ENCODE results near the gene TTC33.

DNA sequence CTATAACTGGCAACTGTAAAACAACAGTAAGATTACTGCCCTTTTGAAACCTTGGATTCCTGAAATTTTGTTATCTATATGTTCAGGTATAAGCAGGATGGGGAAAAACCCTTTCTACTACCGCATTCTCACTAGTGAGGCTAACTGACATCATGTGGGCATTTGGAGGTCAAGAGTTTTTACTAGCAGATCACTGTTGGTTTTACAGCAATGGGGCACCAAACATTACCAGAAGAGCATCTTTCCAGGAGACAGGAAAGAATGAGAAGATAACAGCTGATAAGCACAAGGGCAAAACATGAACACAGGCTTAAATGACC lies 20.9 kb upstream of the TTC33 start:
- TF ChIP-seq EP300 (IDR thresholded peaks at IDR 0.05; ENCODE audit: borderline replicate concordance) (no peak), YY1 (IDR thresholded peaks at IDR 0.05; ENCODE audit: low read depth) (no peak), CREB1 (IDR thresholded peaks at IDR 0.05; ENCODE audit: low read depth) (no peak), TCF12 (IDR thresholded peaks at IDR 0.05; ENCODE audit: low read depth) (no peak), TEAD4 (IDR thresholded peaks at IDR 0.05) (no peak), CEBPB (IDR thresholded peaks at IDR 0.05) (no peak), TAF1 (IDR thresholded peaks at IDR 0.05; ENCODE audit: low read depth) (no peak), FOXM1 (IDR thresholded peaks at IDR 0.05; ENCODE audit: borderline replicate concordance, low read depth) (no peak), RAD21 (IDR thresholded peaks at IDR 0.05; ENCODE audit: low read depth) (no peak), EGR1 (IDR thresholded peaks at IDR 0.05) (no peak), ZBTB7A (IDR thresholded peaks at IDR 0.05; ENCODE audit: low read depth) (no peak)
- TF ChIP-seq, protein P1, sequence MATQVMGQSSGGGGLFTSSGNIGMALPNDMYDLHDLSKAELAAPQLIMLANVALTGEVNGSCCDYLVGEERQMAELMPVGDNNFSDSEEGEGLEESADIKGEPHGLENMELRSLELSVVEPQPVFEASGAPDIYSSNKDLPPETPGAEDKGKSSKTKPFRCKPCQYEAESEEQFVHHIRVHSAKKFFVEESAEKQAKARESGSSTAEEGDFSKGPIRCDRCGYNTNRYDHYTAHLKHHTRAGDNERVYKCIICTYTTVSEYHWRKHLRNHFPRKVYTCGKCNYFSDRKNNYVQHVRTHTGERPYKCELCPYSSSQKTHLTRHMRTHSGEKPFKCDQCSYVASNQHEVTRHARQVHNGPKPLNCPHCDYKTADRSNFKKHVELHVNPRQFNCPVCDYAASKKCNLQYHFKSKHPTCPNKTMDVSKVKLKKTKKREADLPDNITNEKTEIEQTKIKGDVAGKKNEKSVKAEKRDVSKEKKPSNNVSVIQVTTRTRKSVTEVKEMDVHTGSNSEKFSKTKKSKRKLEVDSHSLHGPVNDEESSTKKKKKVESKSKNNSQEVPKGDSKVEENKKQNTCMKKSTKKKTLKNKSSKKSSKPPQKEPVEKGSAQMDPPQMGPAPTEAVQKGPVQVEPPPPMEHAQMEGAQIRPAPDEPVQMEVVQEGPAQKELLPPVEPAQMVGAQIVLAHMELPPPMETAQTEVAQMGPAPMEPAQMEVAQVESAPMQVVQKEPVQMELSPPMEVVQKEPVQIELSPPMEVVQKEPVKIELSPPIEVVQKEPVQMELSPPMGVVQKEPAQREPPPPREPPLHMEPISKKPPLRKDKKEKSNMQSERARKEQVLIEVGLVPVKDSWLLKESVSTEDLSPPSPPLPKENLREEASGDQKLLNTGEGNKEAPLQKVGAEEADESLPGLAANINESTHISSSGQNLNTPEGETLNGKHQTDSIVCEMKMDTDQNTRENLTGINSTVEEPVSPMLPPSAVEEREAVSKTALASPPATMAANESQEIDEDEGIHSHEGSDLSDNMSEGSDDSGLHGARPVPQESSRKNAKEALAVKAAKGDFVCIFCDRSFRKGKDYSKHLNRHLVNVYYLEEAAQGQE (IDR thresholded peaks at IDR 0.05; ENCODE audit: low read depth), result no peak
- TF ChIP-seq, protein P2, sequence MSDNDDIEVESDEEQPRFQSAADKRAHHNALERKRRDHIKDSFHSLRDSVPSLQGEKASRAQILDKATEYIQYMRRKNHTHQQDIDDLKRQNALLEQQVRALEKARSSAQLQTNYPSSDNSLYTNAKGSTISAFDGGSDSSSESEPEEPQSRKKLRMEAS (IDR thresholded peaks at IDR 0.05), result no peak
- TF ChIP-seq, protein P3, sequence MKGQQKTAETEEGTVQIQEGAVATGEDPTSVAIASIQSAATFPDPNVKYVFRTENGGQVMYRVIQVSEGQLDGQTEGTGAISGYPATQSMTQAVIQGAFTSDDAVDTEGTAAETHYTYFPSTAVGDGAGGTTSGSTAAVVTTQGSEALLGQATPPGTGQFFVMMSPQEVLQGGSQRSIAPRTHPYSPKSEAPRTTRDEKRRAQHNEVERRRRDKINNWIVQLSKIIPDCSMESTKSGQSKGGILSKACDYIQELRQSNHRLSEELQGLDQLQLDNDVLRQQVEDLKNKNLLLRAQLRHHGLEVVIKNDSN (IDR thresholded peaks at IDR 0.05), result no peak
